GM19193 (cell line): ENCODE data around the gene SETBP1.

Source experiments
- POLR2A ChIP-seq: IDR thresholded peaks from 4 replicates; pipeline ENCODE4 v1.6.1; 2011; ENCODE audit not compliant: insufficient read depth, insufficient read length; ENCODE audit errors: extremely low read depth

SETBP1 gene

GRCh38 chr18:44729631-44730101 lies 49.0 kb downstream of the SETBP1 start:
- no peak for TF ChIP-seq POLR2A

- TF ChIP-seq POLR2A = no peak
These were observed 50.3 kb downstream of the SETBP1 start for GRCh38 chr18:44730803-44731529.

- TF ChIP-seq POLR2A = no peak
These were observed 51.0 kb downstream of the SETBP1 start for GRCh38 chr18:44731530-44732237.

GRCh38 chr18:44732238-44732563 lies 51.5 kb downstream of the SETBP1 start:
- TF ChIP-seq POLR2A = no peak

- no peak for TF ChIP-seq POLR2A
These were observed 51.9 kb downstream of the SETBP1 start for GRCh38 chr18:44732599-44732998.

GRCh38 chr18:44733069-44733753 lies 52.5 kb downstream of the SETBP1 start:
- no peak for TF ChIP-seq POLR2A

GRCh38 chr18:44733754-44734465 lies 53.2 kb downstream of the SETBP1 start:
- TF ChIP-seq POLR2A = no peak

GRCh38 chr18:44735096-44735495 lies 54.4 kb downstream of the SETBP1 start:
- TF ChIP-seq POLR2A = no peak

- TF ChIP-seq POLR2A = no peak
These were observed 56.1 kb downstream of the SETBP1 start for GRCh38 chr18:44736664-44737380.

- TF ChIP-seq POLR2A = no peak
These were observed 56.9 kb downstream of the SETBP1 start for GRCh38 chr18:44737623-44738022.

- no peak for TF ChIP-seq POLR2A
These were observed 59.3 kb downstream of the SETBP1 start for GRCh38 chr18:44740000-44740399.

- TF ChIP-seq POLR2A = no peak
These were observed 60.4 kb downstream of the SETBP1 start for GRCh38 chr18:44741085-44741484.

- TF ChIP-seq POLR2A = no peak
These were observed 60.8 kb downstream of the SETBP1 start for GRCh38 chr18:44741511-44741910.

GRCh38 chr18:44742126-44742525 lies 61.4 kb downstream of the SETBP1 start:
- no peak for TF ChIP-seq POLR2A
